Mucosa of gallbladder (tissue), 1 donor: ENCODE data around the gene RET. TPM values are rescaled to one million over a fixed set of nuclear protein-coding genes. Genes with fewer than 3 reads are reported as not detected.

Source experiments
- DNase-seq: peaks from one replicate; pipeline ENCODE4 v3.0.0-alpha.2; 2020; ENCODE audit warnings: low spot score
- total RNA-seq: library from RNA; stranded (reverse); gene quantifications from one replicate; pipeline ENCODE4 v1.2.1, GENCODE V29; 2021
- donor health status: DM: no; HTN: no; CAD: no.

RET gene
- total RNA-seq, 1 donor from 2014 or later, result 1.6 TPM

GRCh38 chr10:43166880-43167497, 90.1 kb downstream of the RET start:
- DNase-seq, result no peak

GRCh38 chr10:43167498-43167889, 90.6 kb downstream of the RET start:
- DNase-seq, result no peak

GRCh38 chr10:43170491-43170890, 93.6 kb downstream of the RET start:
- no peak for DNase-seq

GRCh38 chr10:43172645-43173044, 95.8 kb downstream of the RET start:
- DNase-seq, result no peak

GRCh38 chr10:43173120-43173519, 96.3 kb downstream of the RET start:
- no peak for DNase-seq

GRCh38 chr10:43174969-43175368, 98.1 kb downstream of the RET start:
- DNase-seq, result no peak

GRCh38 chr10:43176271-43176670, 99.4 kb downstream of the RET start:
- DNase-seq, result no peak

- DNase-seq, result no peak
Observed at GRCh38 chr10:43177595-43177994, 100.7 kb downstream of the RET start.

Other genes starting within 250 kb of the RET start
- 18.0 TPM for gene CSGALNACT2, start 61.4 kb downstream of the RET start, total RNA-seq
- gene RASGEF1A, start 190.0 kb downstream of the RET start, total RNA-seq, result 4.4 TPM